ENCODE data around the gene PPFIBP2. TPM values are rescaled to one million over a fixed set of nuclear protein-coding genes. Genes with fewer than 3 reads are reported as not detected.

The PPFIBP2 gene
- total and polyA plus RNA-seq, 12 donors: 6.4 to 40.7 (median 21.4) TPM

DNA sequence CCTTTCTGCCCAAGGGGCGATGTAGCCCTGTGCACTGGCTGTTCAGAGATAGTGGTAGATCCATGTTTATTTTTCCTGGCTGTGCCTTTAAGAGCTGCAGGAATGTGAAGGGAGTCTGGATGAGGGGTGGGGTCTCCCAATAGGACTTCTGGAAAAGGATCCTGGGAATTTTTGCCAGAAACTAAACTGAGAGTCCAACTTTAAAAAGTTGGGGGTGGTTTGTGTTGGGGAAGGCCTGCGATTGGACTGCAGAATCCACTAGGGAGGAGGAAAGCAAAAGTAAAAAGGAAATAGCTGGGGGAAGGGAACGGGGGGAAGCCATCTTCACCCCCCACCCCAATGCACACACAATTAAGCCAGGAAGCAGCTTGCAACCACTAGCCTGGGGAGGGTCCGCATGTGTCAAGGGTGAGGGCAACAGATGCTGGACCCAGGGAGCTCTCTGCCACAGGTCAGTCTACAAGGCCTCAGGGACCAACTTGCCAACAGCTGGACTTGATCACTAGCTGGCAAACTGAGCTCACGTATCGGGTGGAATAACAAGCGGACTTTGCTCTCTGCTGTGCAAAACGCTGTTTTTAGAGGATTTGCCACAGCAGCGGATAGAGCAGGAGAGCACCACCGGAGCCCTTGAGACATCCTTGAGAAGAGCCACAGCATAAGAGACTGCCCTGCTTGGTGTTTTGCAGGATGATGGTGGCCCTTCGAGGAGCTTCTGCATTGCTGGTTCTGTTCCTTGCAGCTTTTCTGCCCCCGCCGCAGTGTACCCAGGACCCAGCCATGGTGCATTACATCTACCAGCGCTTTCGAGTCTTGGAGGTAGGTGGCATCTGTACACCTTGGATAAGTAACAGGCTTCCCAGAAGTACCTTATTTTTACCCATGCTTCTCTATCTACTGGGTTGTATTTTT, 28.4 kb upstream of the PPFIBP2 start, which contains the start of gene OLFML1:
TSS of gene OLFML1 (plus strand) at position 321 of the 912 bp plus-strand sequence. CDS start at position 691, 370 bp downstream.
- intact Hi-C loops (cut with DNase I): no loop called here
- H3K4me1 ChIP-seq: peaks cover 0 to 15% (median 0%) of the 10 kb centered on the region in 9 donors

DNA sequence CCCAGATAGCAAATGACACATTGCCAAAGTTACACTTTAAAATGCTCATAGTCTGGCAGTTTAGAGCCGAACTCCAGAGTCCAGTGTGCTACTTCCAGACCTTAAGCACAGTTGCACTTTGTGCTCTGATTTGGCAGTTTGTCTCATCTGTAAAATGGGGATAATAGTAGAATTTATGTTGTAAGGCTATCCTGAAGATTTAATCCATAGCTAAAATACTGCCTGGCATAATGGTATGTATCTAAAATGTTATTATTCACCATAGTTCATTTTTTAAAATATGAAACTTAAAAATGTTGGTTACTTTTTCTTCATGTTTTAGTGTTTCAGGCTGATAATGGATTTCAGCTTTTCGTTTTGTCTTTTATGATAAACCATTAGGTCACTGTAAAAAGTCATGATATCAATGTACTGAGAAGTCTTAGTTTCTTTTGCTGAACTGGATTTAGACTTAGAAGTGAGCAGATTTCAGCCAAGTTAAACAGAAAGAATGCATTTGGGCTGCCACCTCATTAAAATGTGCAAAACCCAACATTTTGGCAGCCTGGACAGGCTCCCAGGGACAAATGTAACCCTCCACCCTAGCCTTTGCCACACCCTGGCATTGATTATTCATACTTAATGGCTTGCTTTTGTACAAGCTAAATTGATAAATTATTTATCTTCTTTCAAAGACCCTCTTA, 27.6 kb upstream of the PPFIBP2 start:
- peak overlapping the region in 9 of 10 donors; percentile 31 to 61 (median 53) for H3K4me3 ChIP-seq
- DNase-seq (no peak), ATAC-seq (peak in 4 of 8 donors; percentile 5 to 23 (median 22))
- TF ChIP-seq, protein P1, sequence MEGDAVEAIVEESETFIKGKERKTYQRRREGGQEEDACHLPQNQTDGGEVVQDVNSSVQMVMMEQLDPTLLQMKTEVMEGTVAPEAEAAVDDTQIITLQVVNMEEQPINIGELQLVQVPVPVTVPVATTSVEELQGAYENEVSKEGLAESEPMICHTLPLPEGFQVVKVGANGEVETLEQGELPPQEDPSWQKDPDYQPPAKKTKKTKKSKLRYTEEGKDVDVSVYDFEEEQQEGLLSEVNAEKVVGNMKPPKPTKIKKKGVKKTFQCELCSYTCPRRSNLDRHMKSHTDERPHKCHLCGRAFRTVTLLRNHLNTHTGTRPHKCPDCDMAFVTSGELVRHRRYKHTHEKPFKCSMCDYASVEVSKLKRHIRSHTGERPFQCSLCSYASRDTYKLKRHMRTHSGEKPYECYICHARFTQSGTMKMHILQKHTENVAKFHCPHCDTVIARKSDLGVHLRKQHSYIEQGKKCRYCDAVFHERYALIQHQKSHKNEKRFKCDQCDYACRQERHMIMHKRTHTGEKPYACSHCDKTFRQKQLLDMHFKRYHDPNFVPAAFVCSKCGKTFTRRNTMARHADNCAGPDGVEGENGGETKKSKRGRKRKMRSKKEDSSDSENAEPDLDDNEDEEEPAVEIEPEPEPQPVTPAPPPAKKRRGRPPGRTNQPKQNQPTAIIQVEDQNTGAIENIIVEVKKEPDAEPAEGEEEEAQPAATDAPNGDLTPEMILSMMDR (IDR thresholded peaks at IDR 0.05): no peak
- peaks cover 0 to 16% (median 0%) of the 10 kb centered on the region in 9 donors for H3K4me1 ChIP-seq
- no peaks in the 10 kb centered on the region for H3K9me3 ChIP-seq
- peaks cover 0 to 11% (median 0%) of the 10 kb centered on the region in 9 donors for H3K36me3 ChIP-seq
- H3K27ac ChIP-seq: peak overlapping the region in 6 of 10 donors; percentile 20 to 61 (median 47)
- H3K27me3 ChIP-seq: no peaks in the 10 kb centered on the region
- 64 to 70% methylated on average over 2 of the region's 2 CpGs for WGBS, 2 donors
- intact Hi-C loops (cut with DNase I): no loop called here

More for the DNA sequence above, 28.4 kb upstream of the PPFIBP2 start, which contains the start of gene OLFML1:
- Histone ChIP-seq H3K4me3 (peak within 1 kb of the TSS in 9 of 10 donors; percentile 31 to 61 (median 53)), H3K27ac (peak within 1 kb of the TSS in 9 of 10 donors; percentile 20 to 66 (median 56)), H3K36me3 (peaks cover 0 to 9% (median 0%) of the 10 kb centered on the region in 9 donors), H3K27me3 (no peaks in the 10 kb centered on the region), H3K9me3 (no peaks in the 10 kb centered on the region)
- 51 to 61% methylated on average over 15 of the region's 15 CpGs for WGBS, 2 donors
- DNase-seq (peak; percentile 22 to 42), ATAC-seq (peak in 7 of 8 donors; percentile 51 to 83 (median 75))
- TF ChIP-seq, protein P1 (IDR thresholded peaks at IDR 0.05): no peak

DNA sequence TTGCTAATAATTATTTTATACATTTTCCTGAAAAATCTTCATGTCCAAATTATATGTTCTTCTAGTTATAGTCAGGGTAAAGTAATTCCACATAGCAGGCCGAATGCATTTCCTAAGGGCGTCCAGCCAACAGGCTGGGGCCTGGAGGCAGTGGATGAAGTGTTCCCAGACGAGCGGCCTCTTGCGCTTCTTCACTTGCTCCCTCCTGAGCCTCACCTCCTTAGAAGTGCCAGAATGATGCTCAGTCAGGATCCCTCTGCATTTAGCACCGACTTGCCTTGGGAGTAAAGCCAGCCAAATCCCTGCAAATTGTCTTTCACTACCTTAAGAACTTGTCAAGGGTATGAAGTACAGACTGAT, 27.0 kb upstream of the PPFIBP2 start:
- DNase-seq (peak; percentile 6 to 22), ATAC-seq (peak in 5 of 8 donors; percentile 18 to 58 (median 46))
- Histone ChIP-seq H3K27ac (no peak overlapping the region), H3K4me1 (peaks cover 0 to 17% (median 0%) of the 10 kb centered on the region in 9 donors), H3K36me3 (peaks cover 0 to 13% (median 0%) of the 10 kb centered on the region in 9 donors), H3K4me3 (peak overlapping the region in 8 of 10 donors; percentile 31 to 61 (median 53)), H3K27me3 (no peaks in the 10 kb centered on the region), H3K9me3 (no peaks in the 10 kb centered on the region)
- TF ChIP-seq, protein P1 (IDR thresholded peaks at IDR 0.05): no peak
- 38 to 46% methylated on average over 6 of the region's 6 CpGs for WGBS, 2 donors
- intact Hi-C loops (cut with DNase I): no loop called here

- peaks cover 0 to 13% (median 0%) of the 10 kb centered on the region in 9 donors for H3K36me3 ChIP-seq
- 36 to 50% methylated on average over 2 of the region's 2 CpGs for WGBS, 2 donors
- peaks cover 0 to 23% (median 3%) of the 10 kb centered on the region in 9 donors for H3K4me1 ChIP-seq
- DNase-seq (no peak), ATAC-seq (no peak)
- H3K27me3 ChIP-seq: no peaks in the 10 kb centered on the region
- TF ChIP-seq, protein P1 (IDR thresholded peaks at IDR 0.05): no peak
- no peaks in the 10 kb centered on the region for H3K9me3 ChIP-seq
- H3K27ac ChIP-seq: no peak overlapping the region
- H3K4me3 ChIP-seq: peak overlapping the region in 7 of 10 donors; percentile 31 to 61 (median 53)
- intact Hi-C loops (cut with DNase I): no loop called here
Measured at GRCh38 chr11:7487360-7487759, 26.4 kb upstream of the PPFIBP2 start.

All from heart right ventricle (tissue), 16 donors.